Skin of body (tissue), 2 donors: Measurements from ENCODE around the gene ADAM22. TPM values are rescaled to one million over a fixed set of nuclear protein-coding genes. Genes with fewer than 3 reads are reported as not detected.

Experiments used
- DNase-seq: peaks from one replicate; lab custom pipeline; 2025; lab: John Stamatoyannopoulos, UW
- total RNA-seq: library from RNA; depleted of rRNA; stranded (reverse); fragments of >200 nt; gene quantifications from one replicate; pipeline ENCODE4 v1.2.3, GENCODE V29; 2014

Gene ADAM22
- total RNA-seq, 1 donor from 2014 or later: 18.6 TPM

GRCh38 chr7:88037050-88037449 is 103.0 kb downstream of the ADAM22 start:
- no peak for DNase-seq

GRCh38 chr7:88040694-88041093 is 106.6 kb downstream of the ADAM22 start:
- no peak for DNase-seq

GRCh38 chr7:88041583-88041982 is 107.5 kb downstream of the ADAM22 start:
- DNase-seq: no peak

GRCh38 chr7:88042157-88042556 is 108.1 kb downstream of the ADAM22 start:
- no peak for DNase-seq

GRCh38 chr7:88042803-88043202 is 108.8 kb downstream of the ADAM22 start:
- no peak for DNase-seq

GRCh38 chr7:88044069-88044468 is 110.0 kb downstream of the ADAM22 start:
- DNase-seq: no peak

GRCh38 chr7:88046839-88047573 is 113.0 kb downstream of the ADAM22 start:
- peak; percentile 27 for DNase-seq

- no peak for DNase-seq
These were observed 123.6 kb downstream of the ADAM22 start for GRCh38 chr7:88057655-88058054.

GRCh38 chr7:88062238-88062637 is 128.2 kb downstream of the ADAM22 start:
- DNase-seq: no peak

- no peak for DNase-seq
These were observed 135.0 kb downstream of the ADAM22 start for GRCh38 chr7:88069093-88069492.

- peak; percentile 34 for DNase-seq
These were observed 138.1 kb downstream of the ADAM22 start for GRCh38 chr7:88071994-88072714.

- DNase-seq: no peak
These were observed 138.6 kb downstream of the ADAM22 start for GRCh38 chr7:88072715-88073055.

- no peak for DNase-seq
These were observed 139.6 kb downstream of the ADAM22 start for GRCh38 chr7:88073626-88074025.

GRCh38 chr7:88075216-88075615 is 141.2 kb downstream of the ADAM22 start:
- no peak for DNase-seq

- no peak for DNase-seq
These were observed 149.8 kb downstream of the ADAM22 start for GRCh38 chr7:88083883-88084282.

GRCh38 chr7:88089561-88089960 is 155.5 kb downstream of the ADAM22 start:
- peak; percentile 56 for DNase-seq

GRCh38 chr7:88090240-88090639 is 156.2 kb downstream of the ADAM22 start:
- no peak for DNase-seq

- DNase-seq: no peak
These were observed 156.6 kb downstream of the ADAM22 start for GRCh38 chr7:88090671-88091070.

GRCh38 chr7:88091988-88092675 is 158.1 kb downstream of the ADAM22 start:
- peak; percentile 59 for DNase-seq

GRCh38 chr7:88092676-88092999 is 158.6 kb downstream of the ADAM22 start:
- DNase-seq: no peak

- DNase-seq: no peak
These were observed 167.7 kb downstream of the ADAM22 start for GRCh38 chr7:88101769-88102168.

GRCh38 chr7:88102675-88103074 is 168.6 kb downstream of the ADAM22 start:
- no peak for DNase-seq

- peak; percentile 90 for DNase-seq
These were observed 170.7 kb downstream of the ADAM22 start for GRCh38 chr7:88104732-88105131.
